Hepatocyte (in vitro differentiated cells): ENCODE measurements around the gene LURAP1L. TPM values are rescaled to one million over a fixed set of nuclear protein-coding genes. Genes with fewer than 3 reads are reported as not detected.
A peak's percentile ranks its signal among the peaks of the same experiment; 100 is the strongest.

Source experiments
- DNase-seq: peaks from one replicate; pipeline ENCODE4 v3.0.0-alpha.2; 2016; ENCODE audit warnings: low spot score
- H2AFZ ChIP-seq: fragments of 200-600 bp; sonication (generic); 2 replicates; pipeline ENCODE4 v1.6.0; 2016; ENCODE audit warnings: antibody characterized with exemption, mild to moderate bottlenecking
- H3K27ac ChIP-seq: fragments of 200-600 bp; sonication (generic); 2 replicates; pipeline ENCODE4 v1.5.1; 2016; ENCODE audit warnings: mild to moderate bottlenecking
- H3K27me3 ChIP-seq: fragments of 200-600 bp; sonication (generic); 2 replicates; pipeline ENCODE4 v1.6.1; 2016
- H3K36me3 ChIP-seq: fragments of 200-600 bp; sonication (generic); replicated peaks from 2 replicates; pipeline ENCODE4 v1.5.1; 2016; ENCODE audit warnings: low read depth; ENCODE audit not compliant: insufficient read depth
- H3K4me1 ChIP-seq: fragments of 200-600 bp; sonication (generic); 2 replicates; pipeline ENCODE4 v1.5.1; 2016; ENCODE audit warnings: mild to moderate bottlenecking, moderate library complexity; ENCODE audit not compliant: insufficient read depth
- H3K4me2 ChIP-seq: fragments of 200-600 bp; sonication (generic); 2 replicates; pipeline ENCODE4 v1.6.0; 2016
- H3K4me3 ChIP-seq: fragments of 200-600 bp; sonication (generic); 2 replicates; pipeline ENCODE4 v1.5.1; 2016; ENCODE audit warnings: mild to moderate bottlenecking
- H3K79me2 ChIP-seq: fragments of 200-600 bp; sonication (generic); 2 replicates; pipeline ENCODE4 v1.6.0; 2017; ENCODE audit warnings: mild to moderate bottlenecking
- H3K9me2 ChIP-seq: fragments of 200-600 bp; sonication (generic); replicated peaks from 2 replicates; pipeline ENCODE4 v1.6.0; 2017; ENCODE audit warnings: mild to moderate bottlenecking; ENCODE audit not compliant: insufficient read depth
- H3K9me3 ChIP-seq: fragments of 200-600 bp; sonication (generic); 2 replicates; pipeline ENCODE4 v1.5.1; 2016; ENCODE audit warnings: low read depth, mild to moderate bottlenecking
- H4K20me1 ChIP-seq: fragments of 200-600 bp; sonication (generic); 2 replicates; pipeline ENCODE4 v1.6.0; 2016; ENCODE audit warnings: mild to moderate bottlenecking; ENCODE audit not compliant: insufficient read depth, poor library complexity, severe bottlenecking
- EZH2 ChIP-seq: fragments of 200-600 bp; sonication (generic); IDR thresholded peaks from 2 replicates; pipeline ENCODE4 v1.6.1; 2016; ENCODE audit warnings: antibody characterized with exemption, mild to moderate bottlenecking, borderline replicate concordance
- EZH2phosphoT487 ChIP-seq: fragments of 200-600 bp; sonication (generic); IDR thresholded peaks from one replicate; pipeline ENCODE4 v1.6.1; 2018; ENCODE audit warnings: antibody characterized with exemption, mild to moderate bottlenecking, low read depth, moderate library complexity; ENCODE audit not compliant: unreplicated experiment, severe bottlenecking
- WGBS: methylation state at CpG from one replicate; pipeline ENCODE4 v1.1.6; 2016; ENCODE audit warnings: low lambda C conversion rate; ENCODE audit errors: missing lambda C conversion rate; 5-methylcytosine and 5-hydroxymethylcytosine counted together
- polyA plus RNA-seq: library from polyadenylated mRNA; unstranded; fragments of >200 nt; fragmentation: Nextera tagmentation; extraction: Ambion mirVana; gene quantifications from 2 replicates; pipeline ENCODE4 v1.2.1, GENCODE V29; 2016
- total RNA-seq: library from RNA; depleted of rRNA; stranded (reverse); fragments of >200 nt; gene quantifications from 2 replicates; pipeline ENCODE4 v1.2.3, GENCODE V29; 2014
- TF ChIP-seq, protein P1 (sequence below): fragments of 200-600 bp; sonication (generic); IDR thresholded peaks from 2 replicates; pipeline ENCODE4 v1.5.1; 2016; ENCODE audit warnings: antibody characterized with exemption, mild to moderate bottlenecking; ENCODE audit not compliant: poor library complexity

Gene LURAP1L
- total and polyA plus RNA-seq, 2 experiments from 2014 or later, result 36.1 to 37.6 TPM

GRCh38 chr9:12811935-12812334 lies 37.1 kb downstream of the LURAP1L start:
- Histone ChIP-seq H3K27me3 (no peaks in the 10 kb centered on the region), H2AFZ (no peak overlapping the region), H3K27ac (no peak overlapping the region), H3K9me2 (no peaks in the 10 kb centered on the region), H4K20me1 (no peaks in the 10 kb centered on the region), H3K4me2 (no peak overlapping the region), H3K4me1 (peaks cover 34% of the 10 kb centered on the region), H3K36me3 (no peaks in the 10 kb centered on the region), H3K79me2 (peaks cover 52% of the 10 kb centered on the region), H3K4me3 (no peak overlapping the region), H3K9me3 (no peaks in the 10 kb centered on the region)
- 97% methylated on average over 3 of the region's 3 CpGs for WGBS
- TF ChIP-seq EZH2phosphoT487 (no peak), EZH2 (no peak)
- TF ChIP-seq, protein P1, sequence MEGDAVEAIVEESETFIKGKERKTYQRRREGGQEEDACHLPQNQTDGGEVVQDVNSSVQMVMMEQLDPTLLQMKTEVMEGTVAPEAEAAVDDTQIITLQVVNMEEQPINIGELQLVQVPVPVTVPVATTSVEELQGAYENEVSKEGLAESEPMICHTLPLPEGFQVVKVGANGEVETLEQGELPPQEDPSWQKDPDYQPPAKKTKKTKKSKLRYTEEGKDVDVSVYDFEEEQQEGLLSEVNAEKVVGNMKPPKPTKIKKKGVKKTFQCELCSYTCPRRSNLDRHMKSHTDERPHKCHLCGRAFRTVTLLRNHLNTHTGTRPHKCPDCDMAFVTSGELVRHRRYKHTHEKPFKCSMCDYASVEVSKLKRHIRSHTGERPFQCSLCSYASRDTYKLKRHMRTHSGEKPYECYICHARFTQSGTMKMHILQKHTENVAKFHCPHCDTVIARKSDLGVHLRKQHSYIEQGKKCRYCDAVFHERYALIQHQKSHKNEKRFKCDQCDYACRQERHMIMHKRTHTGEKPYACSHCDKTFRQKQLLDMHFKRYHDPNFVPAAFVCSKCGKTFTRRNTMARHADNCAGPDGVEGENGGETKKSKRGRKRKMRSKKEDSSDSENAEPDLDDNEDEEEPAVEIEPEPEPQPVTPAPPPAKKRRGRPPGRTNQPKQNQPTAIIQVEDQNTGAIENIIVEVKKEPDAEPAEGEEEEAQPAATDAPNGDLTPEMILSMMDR, result no peak
- DNase-seq, result no peak

DNA sequence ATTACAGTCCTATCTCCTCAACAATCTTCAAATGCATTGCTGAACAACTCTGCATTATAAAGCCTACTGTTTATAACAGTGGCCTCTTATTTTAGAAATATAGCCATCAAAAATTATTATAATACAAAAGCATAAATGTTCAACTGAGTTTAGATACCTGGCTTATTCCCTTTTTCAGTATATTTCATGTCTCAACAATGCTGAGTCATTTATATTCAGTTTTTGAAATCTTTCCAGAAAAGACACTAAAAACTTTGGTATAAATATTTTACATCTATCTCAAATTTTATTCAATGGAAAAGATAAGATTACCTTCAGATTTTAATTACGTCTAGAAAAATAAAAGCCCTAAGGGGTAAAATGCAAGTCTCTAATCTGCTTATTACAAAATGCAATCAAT lies 37.9 kb downstream of the LURAP1L start:
- Histone ChIP-seq H2AFZ (no peak overlapping the region), H3K9me3 (no peaks in the 10 kb centered on the region), H3K4me1 (peaks cover 39% of the 10 kb centered on the region), H4K20me1 (no peaks in the 10 kb centered on the region), H3K36me3 (no peaks in the 10 kb centered on the region), H3K4me3 (no peak overlapping the region), H3K27me3 (no peaks in the 10 kb centered on the region), H3K27ac (no peak overlapping the region), H3K4me2 (no peak overlapping the region), H3K9me2 (no peaks in the 10 kb centered on the region), H3K79me2 (peaks cover 52% of the 10 kb centered on the region)
- WGBS, result 52% methylated on average over 1 of the region's 1 CpG
- no peak for DNase-seq
- TF ChIP-seq EZH2phosphoT487, result no peak
- TF ChIP-seq, protein P1, result no peak
- TF ChIP-seq EZH2, result no peak

- Histone ChIP-seq H2AFZ (no peak overlapping the region), H3K4me2 (peak overlapping the region; percentile 63)
These were observed 38.7 kb downstream of the LURAP1L start for GRCh38 chr9:12813533-12813932.

More at GRCh38 chr9:12813533-12813932, 38.7 kb downstream of the LURAP1L start:
- Histone ChIP-seq H3K79me2 (peaks cover 44% of the 10 kb centered on the region), H3K27me3 (no peaks in the 10 kb centered on the region), H4K20me1 (no peaks in the 10 kb centered on the region), H3K36me3 (no peaks in the 10 kb centered on the region), H3K9me2 (no peaks in the 10 kb centered on the region), H3K4me3 (no peak overlapping the region), H3K4me1 (peaks cover 40% of the 10 kb centered on the region), H3K27ac (peak overlapping the region; percentile 95), H3K9me3 (no peaks in the 10 kb centered on the region)
- TF ChIP-seq EZH2phosphoT487, result no peak
- TF ChIP-seq, protein P1, result no peak
- no peak for DNase-seq
- 78% methylated on average over 1 of the region's 1 CpG for WGBS
